Measurements from ENCODE around the gene CDIPT. TPM values are rescaled to one million over a fixed set of nuclear protein-coding genes. Genes with fewer than 3 reads are reported as not detected.
A peak's percentile ranks its signal among the peaks of the same experiment; 100 is the strongest.

Gene CDIPT
- total and polyA plus RNA-seq, 2 experiments from 2014 or later: 126 to 181 TPM

DNA sequence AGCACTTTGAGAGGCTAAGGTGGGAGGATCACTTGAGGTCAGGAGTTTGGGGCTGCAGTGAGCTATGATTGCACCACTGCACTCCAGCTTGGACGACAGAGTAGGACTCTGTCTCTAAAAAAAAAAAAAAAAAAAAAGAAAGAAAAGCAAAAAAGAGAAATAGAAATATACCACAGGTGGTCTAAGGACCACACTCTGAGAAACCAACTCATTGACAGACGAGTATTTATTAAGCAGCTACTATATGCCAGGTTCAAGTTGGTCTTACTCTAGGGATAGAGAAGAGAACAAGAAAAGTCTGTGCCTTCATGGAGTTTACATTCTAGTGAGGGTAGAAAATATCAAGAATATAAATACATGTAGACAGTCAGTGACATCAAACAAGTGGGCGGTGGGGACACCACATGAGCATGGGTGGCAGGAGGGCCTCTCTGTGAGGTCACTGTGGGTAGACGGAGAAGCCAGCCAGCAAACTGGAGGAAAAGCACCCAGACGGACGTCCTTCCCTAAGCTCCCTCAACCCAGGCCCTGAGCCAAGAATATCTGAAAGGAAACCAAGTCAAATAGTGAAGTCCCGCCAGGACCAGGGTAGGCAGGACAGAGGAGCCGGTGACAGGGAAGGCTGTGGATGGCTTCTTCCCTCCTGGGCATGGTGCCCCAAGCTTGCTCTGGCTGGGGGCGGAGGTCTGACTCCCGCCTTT is 4.7 kb downstream of the CDIPT start:
- Histone ChIP-seq H3K9me3 (ENCODE audit: low read depth) (no peaks in the 10 kb centered on the region), H2AFZ (no peak overlapping the region), H3K4me2 (ENCODE audit: unreplicated experiment) (no peak overlapping the region), H3K9me2 (ENCODE audit: insufficient read depth) (no peaks in the 10 kb centered on the region), H3K27me3 (replicated peaks; ENCODE audit: insufficient read depth) (no peaks in the 10 kb centered on the region), H3K4me3 (no peak overlapping the region), H3K36me3 (ENCODE audit: low read depth) (no peaks in the 10 kb centered on the region), H3K79me2 (ENCODE audit: insufficient read depth) (peaks cover 28% of the 10 kb centered on the region), H3K9ac (no peak overlapping the region), H4K20me1 (ENCODE audit: insufficient read depth) (no peaks in the 10 kb centered on the region), H3K27ac (0 out of 2 replicates have a peak overlapping the region, but pooled peaks have one; percentile 67), H3F3A (ENCODE audit: insufficient read depth) (peaks cover 26% of the 10 kb centered on the region), H3K4me1 (ENCODE audit: insufficient read depth) (peaks cover 21% of the 10 kb centered on the region)
- in situ Hi-C loops (cut with MboI): no loop called here
- TF ChIP-seq EZH2phosphoT487 (IDR thresholded peaks at IDR 0.05; ENCODE audit: insufficient read depth, low read depth) (no peak), EZH2 (IDR thresholded peaks at IDR 0.05; ENCODE audit: insufficient read depth, poor library complexity, severe bottlenecking) (no peak)
- WGBS, 2 experiments (ENCODE audit: low coverage in 1 of 2, low lambda C conversion rate in 2 of 2, missing lambda C conversion rate in 2 of 2): 81 to 85% methylated on average over 10 of the region's 10 CpGs
- DNase-seq: no peak

DNA sequence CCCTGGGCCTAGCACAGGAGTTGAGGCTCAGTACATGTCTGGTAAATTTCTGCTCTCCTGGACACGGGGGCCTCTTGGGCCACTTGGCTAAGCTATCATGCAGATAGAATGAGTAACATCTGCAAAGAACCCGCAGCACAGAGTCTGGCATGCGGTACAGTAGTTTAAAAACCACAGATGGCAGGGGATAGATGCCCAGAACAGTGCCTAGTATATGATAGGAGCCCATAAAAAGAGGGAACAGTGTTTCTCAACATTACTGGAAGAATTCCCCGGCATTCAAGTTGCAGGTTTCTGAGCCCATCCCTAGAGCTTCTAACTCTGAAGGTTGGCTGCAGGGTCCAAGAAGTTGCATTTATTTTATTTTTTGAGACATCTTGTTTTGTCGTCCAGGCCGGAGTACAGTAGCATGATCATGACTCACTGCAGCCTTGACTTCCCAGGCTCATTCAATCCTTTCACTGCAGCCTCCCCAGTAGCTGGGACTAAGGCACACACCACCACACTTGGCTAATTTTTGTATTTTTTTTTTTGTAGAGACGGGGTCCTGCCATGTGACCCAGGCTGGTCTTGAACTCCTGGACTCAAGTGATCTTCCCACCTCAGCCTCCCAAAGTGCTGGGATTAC is 5.8 kb downstream of the CDIPT start:
- no peak overlapping the region for H3K4me3 ChIP-seq
- peaks cover 21% of the 10 kb centered on the region for H3K79me2 ChIP-seq (ENCODE audit: insufficient read depth)
- no peaks in the 10 kb centered on the region for H4K20me1 ChIP-seq (ENCODE audit: insufficient read depth)
- peaks cover 28% of the 10 kb centered on the region for H3K4me1 ChIP-seq (ENCODE audit: insufficient read depth)
- TF ChIP-seq EZH2phosphoT487 (IDR thresholded peaks at IDR 0.05; ENCODE audit: insufficient read depth, low read depth): no peak
- TF ChIP-seq EZH2 (IDR thresholded peaks at IDR 0.05; ENCODE audit: insufficient read depth, poor library complexity, severe bottlenecking): no peak
- in situ Hi-C loops (cut with MboI): no loop called here
- H3K4me2 ChIP-seq (ENCODE audit: unreplicated experiment): peak overlapping the region; percentile 44
- peak overlapping the region; percentile 67 for H3K27ac ChIP-seq
- H2AFZ ChIP-seq: no peak overlapping the region
- H3K9ac ChIP-seq: peak overlapping the region; percentile 30; the same call in 1 of the 2 replicates
- no peaks in the 10 kb centered on the region for H3K27me3 ChIP-seq (replicated peaks; ENCODE audit: insufficient read depth)
- WGBS, 2 experiments (ENCODE audit: low coverage in 1 of 2, low lambda C conversion rate in 2 of 2, missing lambda C conversion rate in 2 of 2): 12 to 13% methylated on average over 7 of the region's 7 CpGs
- DNase-seq: peak; percentile 86
- H3K9me2 ChIP-seq (ENCODE audit: insufficient read depth): no peaks in the 10 kb centered on the region
- peaks cover 32% of the 10 kb centered on the region for H3F3A ChIP-seq (ENCODE audit: insufficient read depth)
- no peaks in the 10 kb centered on the region for H3K36me3 ChIP-seq (ENCODE audit: low read depth)
- H3K9me3 ChIP-seq (ENCODE audit: low read depth): no peaks in the 10 kb centered on the region

DNA sequence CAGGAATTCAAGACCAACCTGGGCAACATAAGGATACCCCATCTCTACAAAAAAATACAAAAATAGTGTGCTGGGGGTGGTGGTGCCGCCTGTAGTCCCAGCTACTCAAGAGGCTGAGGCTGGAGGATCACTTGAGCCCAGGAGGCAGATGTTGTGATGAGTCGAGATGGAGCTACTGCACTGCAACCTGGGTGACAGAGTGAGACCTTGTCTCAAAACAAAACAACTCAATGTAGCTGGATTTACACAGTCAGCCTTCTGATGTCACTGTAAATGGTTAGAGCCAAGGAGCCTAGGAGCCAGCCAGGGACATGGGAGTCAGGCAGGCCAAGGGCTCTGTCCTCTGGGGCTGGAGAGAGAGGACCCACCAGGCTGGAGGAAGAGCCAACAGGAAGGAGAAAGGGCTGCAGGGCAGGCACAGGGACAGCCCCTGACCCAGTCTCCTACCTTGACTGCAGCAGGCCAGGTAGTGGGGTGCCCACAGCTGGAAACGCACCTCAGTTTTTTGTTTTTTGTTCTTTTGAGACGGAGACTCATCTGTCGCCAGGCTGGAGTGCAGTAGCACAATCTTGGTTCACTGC is 8.4 kb downstream of the CDIPT start:
- Histone ChIP-seq H2AFZ (no peak overlapping the region), H3K4me3 (no peak overlapping the region), H3K4me1 (ENCODE audit: insufficient read depth) (peaks cover 20% of the 10 kb centered on the region), H3K27ac (no peak overlapping the region), H3K4me2 (ENCODE audit: unreplicated experiment) (no peak overlapping the region), H3K36me3 (ENCODE audit: low read depth) (no peaks in the 10 kb centered on the region), H3K9me2 (ENCODE audit: insufficient read depth) (no peaks in the 10 kb centered on the region), H3K27me3 (replicated peaks; ENCODE audit: insufficient read depth) (no peaks in the 10 kb centered on the region), H3K9me3 (ENCODE audit: low read depth) (no peaks in the 10 kb centered on the region), H4K20me1 (ENCODE audit: insufficient read depth) (no peaks in the 10 kb centered on the region), H3F3A (ENCODE audit: insufficient read depth) (peaks cover 40% of the 10 kb centered on the region), H3K9ac (no peak overlapping the region), H3K79me2 (ENCODE audit: insufficient read depth) (no peaks in the 10 kb centered on the region)
- no peak for TF ChIP-seq EZH2 (IDR thresholded peaks at IDR 0.05; ENCODE audit: insufficient read depth, poor library complexity, severe bottlenecking)
- TF ChIP-seq EZH2phosphoT487 (IDR thresholded peaks at IDR 0.05; ENCODE audit: insufficient read depth, low read depth): no peak
- in situ Hi-C loops (cut with MboI): no loop called here
- peak; percentile 36 for DNase-seq
- WGBS, 2 experiments (ENCODE audit: low coverage in 1 of 2, low lambda C conversion rate in 2 of 2, missing lambda C conversion rate in 2 of 2): 94 to 95% methylated on average over 5 of the region's 5 CpGs

DNA sequence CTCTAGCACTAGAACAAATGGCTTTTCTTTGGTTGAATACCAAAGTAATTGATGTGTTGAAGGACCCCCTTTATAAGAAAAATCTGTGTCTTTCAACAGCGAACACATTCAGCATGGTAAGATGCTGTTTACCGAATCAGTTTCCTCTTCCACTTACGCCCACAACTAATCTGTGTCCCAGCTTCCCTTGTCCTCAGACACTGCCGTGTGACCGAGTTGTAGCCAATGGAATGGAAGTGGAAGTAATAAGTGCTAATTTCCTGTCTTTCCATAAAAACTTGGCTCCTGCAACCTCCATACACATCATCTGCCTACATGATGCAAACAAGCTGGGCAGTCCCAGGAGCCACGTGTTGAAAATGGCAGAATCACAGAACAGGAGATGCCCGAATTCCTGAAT is 10.4 kb downstream of the CDIPT start:
- H3K4me2 ChIP-seq (ENCODE audit: unreplicated experiment): peak overlapping the region; percentile 18
- peak overlapping the region; percentile 34 for H3K27ac ChIP-seq

More for the DNA sequence above, 10.4 kb downstream of the CDIPT start:
- peaks cover 17% of the 10 kb centered on the region for H3K4me1 ChIP-seq (ENCODE audit: insufficient read depth)
- peak; percentile 87 for DNase-seq
- no peaks in the 10 kb centered on the region for H3K9me3 ChIP-seq (ENCODE audit: low read depth)
- H3K36me3 ChIP-seq (ENCODE audit: low read depth): 0 out of 2 replicates have a peak, but pooled peaks cover 4% of the 10 kb centered on the region
- peak overlapping the region; percentile 11; the same call in 1 of the 2 replicates for H3K9ac ChIP-seq
- WGBS, 2 experiments (ENCODE audit: low coverage in 1 of 2, low lambda C conversion rate in 2 of 2, missing lambda C conversion rate in 2 of 2): 7 to 9% methylated on average over 7 of the region's 7 CpGs
- H3K9me2 ChIP-seq (ENCODE audit: insufficient read depth): no peaks in the 10 kb centered on the region
- no peaks in the 10 kb centered on the region for H3K79me2 ChIP-seq (ENCODE audit: insufficient read depth)
- peak overlapping the region; percentile 9; the same call in 1 of the 2 replicates for H2AFZ ChIP-seq
- no peaks in the 10 kb centered on the region for H3K27me3 ChIP-seq (replicated peaks; ENCODE audit: insufficient read depth)
- H3F3A ChIP-seq (ENCODE audit: insufficient read depth): peaks cover 38% of the 10 kb centered on the region; the same call in 1 of the 2 replicates
- TF ChIP-seq EZH2phosphoT487 (IDR thresholded peaks at IDR 0.05; ENCODE audit: insufficient read depth, low read depth) (no peak), EZH2 (IDR thresholded peaks at IDR 0.05; ENCODE audit: insufficient read depth, poor library complexity, severe bottlenecking) (no peak)
- in situ Hi-C loops (cut with MboI): no loop called here
- no peak overlapping the region for H3K4me3 ChIP-seq
- H4K20me1 ChIP-seq (ENCODE audit: insufficient read depth): no peaks in the 10 kb centered on the region
